ENCODE data around the gene LLGL2.

LLGL2 gene

DNA sequence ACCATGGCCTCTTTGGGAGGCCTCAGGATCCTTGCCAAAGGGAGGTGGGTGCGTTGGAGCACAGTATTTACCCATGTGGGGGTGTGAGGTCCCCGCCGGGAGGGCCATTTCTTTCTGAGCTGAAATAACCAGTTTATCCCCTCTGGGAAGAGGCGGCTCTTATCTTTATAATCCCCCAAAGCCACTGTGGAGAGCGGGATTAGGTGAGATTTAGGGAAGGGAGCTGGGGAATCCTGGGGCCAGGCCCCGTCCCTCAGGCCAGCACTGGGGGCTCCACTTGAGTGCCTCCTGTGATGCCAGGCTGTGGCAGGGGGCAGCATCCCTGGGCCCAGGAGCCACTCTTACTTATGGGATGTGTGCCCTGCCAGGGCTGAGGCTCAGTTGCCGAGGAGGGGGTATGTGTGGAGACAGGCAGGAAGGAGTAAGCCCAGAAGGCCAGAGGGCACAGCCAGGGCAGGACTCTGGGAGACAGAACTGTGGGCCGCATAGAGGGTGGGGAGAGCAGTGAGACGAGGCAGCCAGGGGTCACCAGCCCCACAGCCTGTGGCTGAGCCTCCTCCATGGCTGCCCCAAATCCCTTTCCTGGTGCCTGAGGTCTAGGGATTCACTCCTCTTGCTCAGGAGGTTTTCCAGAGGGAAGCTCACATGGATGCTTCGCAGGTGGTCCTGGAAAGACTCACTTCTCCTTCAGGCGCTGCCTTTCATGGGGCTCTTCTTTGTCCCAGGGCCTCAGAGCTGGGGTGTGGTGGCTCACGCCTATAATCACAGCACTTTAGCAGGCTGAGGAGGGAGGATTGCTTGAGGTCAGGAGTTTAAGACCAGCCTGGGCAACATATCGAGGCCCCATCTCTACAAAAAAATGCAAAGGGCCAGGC, 44.1 kb upstream of the LLGL2 start:
- TF ChIP-seq, protein P1, sequence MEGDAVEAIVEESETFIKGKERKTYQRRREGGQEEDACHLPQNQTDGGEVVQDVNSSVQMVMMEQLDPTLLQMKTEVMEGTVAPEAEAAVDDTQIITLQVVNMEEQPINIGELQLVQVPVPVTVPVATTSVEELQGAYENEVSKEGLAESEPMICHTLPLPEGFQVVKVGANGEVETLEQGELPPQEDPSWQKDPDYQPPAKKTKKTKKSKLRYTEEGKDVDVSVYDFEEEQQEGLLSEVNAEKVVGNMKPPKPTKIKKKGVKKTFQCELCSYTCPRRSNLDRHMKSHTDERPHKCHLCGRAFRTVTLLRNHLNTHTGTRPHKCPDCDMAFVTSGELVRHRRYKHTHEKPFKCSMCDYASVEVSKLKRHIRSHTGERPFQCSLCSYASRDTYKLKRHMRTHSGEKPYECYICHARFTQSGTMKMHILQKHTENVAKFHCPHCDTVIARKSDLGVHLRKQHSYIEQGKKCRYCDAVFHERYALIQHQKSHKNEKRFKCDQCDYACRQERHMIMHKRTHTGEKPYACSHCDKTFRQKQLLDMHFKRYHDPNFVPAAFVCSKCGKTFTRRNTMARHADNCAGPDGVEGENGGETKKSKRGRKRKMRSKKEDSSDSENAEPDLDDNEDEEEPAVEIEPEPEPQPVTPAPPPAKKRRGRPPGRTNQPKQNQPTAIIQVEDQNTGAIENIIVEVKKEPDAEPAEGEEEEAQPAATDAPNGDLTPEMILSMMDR (conservative IDR thresholded peaks at IDR 0.05; ENCODE audit: low read depth, low read length) = no peak
- DNase-seq (ENCODE audit: low read depth) = no peak
- H3K4me3 ChIP-seq (ENCODE audit: low read depth, low read length) = no peak overlapping the region

DNA sequence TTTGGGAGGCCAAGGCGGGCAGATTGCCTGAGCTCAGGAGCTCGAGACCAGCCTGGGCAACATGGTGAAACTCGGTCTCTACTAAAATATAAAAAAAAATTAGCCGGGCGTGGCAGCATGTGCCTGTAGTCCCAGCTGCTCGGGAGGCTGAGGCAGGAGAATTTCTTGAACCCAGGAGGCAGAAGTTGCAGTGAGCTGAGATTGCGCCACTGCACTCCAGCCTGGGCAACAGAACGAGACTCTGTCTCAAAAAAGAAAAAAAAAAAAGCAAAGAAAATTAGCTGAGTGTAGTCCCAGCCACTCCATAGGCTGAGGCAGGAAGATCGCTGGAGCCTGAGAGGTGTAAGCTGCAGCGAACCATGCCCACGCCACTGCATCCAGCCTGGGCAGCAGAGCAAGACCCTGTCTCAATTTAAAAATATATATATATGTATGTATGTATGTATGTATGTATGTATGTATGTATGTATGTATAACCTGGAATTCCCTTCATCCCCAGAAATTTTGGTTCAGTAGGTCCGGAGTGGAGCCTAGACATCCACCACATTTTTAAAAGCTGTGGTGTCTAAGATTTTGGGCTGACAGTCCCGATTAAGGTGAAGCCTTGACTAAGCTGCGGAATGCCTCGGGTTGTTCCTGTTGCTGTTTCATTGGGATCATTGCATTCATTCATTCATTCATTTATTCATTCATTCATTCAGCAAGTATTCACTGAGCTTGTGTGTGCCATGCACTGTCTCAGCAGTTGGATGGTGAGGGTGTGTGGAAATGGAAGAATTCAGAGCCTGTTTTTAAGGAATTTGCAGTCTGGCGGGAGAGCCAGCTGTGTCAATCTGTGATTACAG, 43.2 kb upstream of the LLGL2 start:
- no peak overlapping the region for H3K4me3 ChIP-seq (ENCODE audit: low read depth, low read length)
- DNase-seq (ENCODE audit: low read depth) = no peak
- TF ChIP-seq, protein P1 (conservative IDR thresholded peaks at IDR 0.05; ENCODE audit: low read depth, low read length) = no peak

DNA sequence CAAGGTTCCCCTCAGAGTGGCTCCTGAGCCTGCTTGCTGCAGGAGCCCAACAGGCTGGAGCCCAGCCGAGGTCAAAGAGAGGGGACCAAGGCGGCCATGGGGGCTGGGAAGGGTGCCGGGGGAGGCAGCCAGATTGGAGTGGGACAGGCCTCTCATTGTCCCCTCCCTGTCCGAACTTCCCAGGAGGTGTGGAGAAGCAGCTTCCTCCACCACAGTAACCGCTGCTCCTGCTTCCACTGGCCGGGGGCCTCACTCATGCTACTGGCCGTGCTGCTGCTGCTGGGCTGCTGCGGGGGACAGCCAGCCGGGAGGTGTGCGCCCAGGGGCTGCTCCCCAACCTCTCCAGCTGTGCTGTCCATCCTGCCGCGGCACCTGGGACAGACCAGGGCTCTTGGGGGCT, 39.8 kb upstream of the LLGL2 start:
- TF ChIP-seq, protein P1 (conservative IDR thresholded peaks at IDR 0.05; ENCODE audit: low read depth, low read length) = no peak
- no peak for DNase-seq (ENCODE audit: low read depth)
- no peak overlapping the region for H3K4me3 ChIP-seq (ENCODE audit: low read depth, low read length)

DNA sequence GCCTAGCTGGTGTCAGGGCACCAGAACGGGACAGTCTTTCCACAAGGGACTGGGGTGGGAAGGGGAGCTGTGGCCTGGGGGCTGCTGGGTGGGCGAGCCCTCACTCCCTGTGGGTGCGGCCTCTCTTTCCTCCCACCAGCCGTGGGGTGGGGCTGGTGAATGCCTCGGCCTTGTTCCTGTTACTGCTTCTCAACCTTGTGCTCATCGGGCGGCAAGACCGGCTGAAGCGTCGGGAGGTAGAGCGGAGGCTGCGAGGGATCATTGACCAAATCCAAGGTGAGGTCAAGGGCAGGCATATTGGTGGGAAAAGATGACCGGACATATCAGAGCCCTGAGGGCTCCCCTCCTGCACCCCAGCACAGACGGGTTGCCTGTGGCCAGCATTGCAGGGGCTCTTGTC, 39.3 kb upstream of the LLGL2 start:
- DNase-seq (ENCODE audit: low read depth) = no peak
- TF ChIP-seq, protein P1 (conservative IDR thresholded peaks at IDR 0.05; ENCODE audit: low read depth, low read length) = no peak
- H3K4me3 ChIP-seq (ENCODE audit: low read depth, low read length) = no peak overlapping the region

DNA sequence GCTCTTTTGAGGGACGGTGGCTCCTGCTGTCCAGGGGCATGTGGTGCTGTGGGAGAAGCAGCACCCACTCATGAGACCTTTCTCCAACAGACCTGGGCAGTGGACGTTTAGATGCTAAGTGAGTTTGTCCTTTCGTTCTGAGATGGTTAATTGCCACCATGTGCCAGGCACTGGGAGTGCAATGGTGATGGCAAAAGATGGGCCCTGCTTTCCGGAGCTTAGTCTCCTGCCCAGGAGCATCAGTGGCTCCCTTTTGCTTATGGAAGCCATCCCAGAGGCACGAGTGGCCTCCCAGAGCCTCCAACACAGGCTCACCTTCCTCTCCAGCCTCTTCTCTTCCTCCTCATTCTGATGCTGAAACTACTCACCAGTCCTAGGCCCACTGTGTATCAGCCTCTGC, 38.5 kb upstream of the LLGL2 start:
- no peak overlapping the region for H3K4me3 ChIP-seq (ENCODE audit: low read depth, low read length)
- TF ChIP-seq, protein P1 (conservative IDR thresholded peaks at IDR 0.05; ENCODE audit: low read depth, low read length) = no peak
- DNase-seq (ENCODE audit: low read depth) = no peak

DNA sequence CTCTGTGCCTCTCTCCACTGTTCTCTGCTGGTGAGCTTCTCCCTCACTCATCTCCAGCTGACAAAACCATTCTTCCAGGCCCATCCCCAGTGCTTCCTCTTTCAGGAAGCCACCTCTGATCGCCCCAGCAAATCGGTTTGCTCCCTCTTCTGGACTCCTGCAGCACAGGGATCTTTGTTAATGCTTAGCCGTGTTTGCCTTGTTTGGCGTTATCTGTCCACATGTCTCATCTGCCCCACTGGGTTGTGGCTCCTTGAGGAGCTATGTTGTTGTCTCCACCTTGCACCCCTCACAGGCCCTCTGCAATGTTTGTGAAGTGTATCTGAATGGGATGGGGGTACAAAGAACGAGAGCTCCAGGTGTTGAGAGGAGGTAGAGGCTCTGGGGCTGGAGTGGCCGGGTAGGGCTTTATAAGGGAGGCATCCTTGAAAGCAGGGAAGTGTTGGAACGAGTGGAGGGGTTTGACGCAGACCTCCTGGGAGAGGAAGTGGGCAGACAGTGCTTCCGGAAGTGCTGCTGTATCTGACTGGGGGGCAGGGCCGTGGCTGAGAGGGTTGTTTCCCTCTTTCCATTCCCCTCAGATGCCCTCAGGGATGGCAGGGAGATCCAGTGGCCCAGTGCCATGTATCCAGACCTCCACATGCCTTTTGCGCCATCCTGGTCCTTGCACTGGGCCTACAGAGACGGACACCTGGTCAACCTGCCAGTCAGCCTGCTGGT, 38.0 kb upstream of the LLGL2 start:
- TF ChIP-seq, protein P1 (conservative IDR thresholded peaks at IDR 0.05; ENCODE audit: low read depth, low read length) = peak; percentile 39
- DNase-seq (ENCODE audit: low read depth) = peak; percentile 32
- H3K4me3 ChIP-seq (ENCODE audit: low read depth, low read length) = no peak overlapping the region
